HUES6 (cell line): ENCODE data around the gene FOXJ3.

Experiments
- H3K27ac ChIP-seq: 2 replicates; pipeline ENCODE4 v1.7.0; 2013; ENCODE audit warnings: low read depth, mild to moderate bottlenecking, low read length, inconsistent platforms
- H3K27me3 ChIP-seq: 2 replicates; pipeline ENCODE4 v1.6.1; 2013; ENCODE audit warnings: low read length; ENCODE audit not compliant: control insufficient read depth, insufficient read depth
- H3K36me3 ChIP-seq: 2 replicates; pipeline ENCODE4 v1.6.1; 2013; ENCODE audit warnings: low read length; ENCODE audit not compliant: control insufficient read depth, insufficient read depth
- H3K4me1 ChIP-seq: 2 replicates; pipeline ENCODE4 v1.6.1; 2013; ENCODE audit warnings: low read length; ENCODE audit not compliant: control insufficient read depth, insufficient read depth
- H3K4me3 ChIP-seq: 2 replicates; pipeline ENCODE4 v1.5.1; 2013; ENCODE audit warnings: low read depth, low read length
- H3K9ac ChIP-seq: one replicate; pipeline ENCODE4 v1.6.1; 2013; ENCODE audit warnings: mild to moderate bottlenecking, low read length
- H3K9me3 ChIP-seq: 2 replicates; pipeline ENCODE4 v1.6.1; 2013; ENCODE audit warnings: low read depth, low read length; ENCODE audit not compliant: control insufficient read depth, insufficient read depth

Gene FOXJ3

GRCh38 chr1:42319871-42320484, 15.1 kb downstream of the FOXJ3 start:
- peaks cover 4% of the 10 kb centered on the region; the same call in 1 of the 2 replicates for H3K36me3 ChIP-seq
- H3K9me3 ChIP-seq = no peaks in the 10 kb centered on the region
- no peak overlapping the region for H3K4me3 ChIP-seq
- no peaks in the 10 kb centered on the region for H3K27me3 ChIP-seq
- no peak overlapping the region for H3K27ac ChIP-seq
- peaks cover 22% of the 10 kb centered on the region for H3K4me1 ChIP-seq
- no peak overlapping the region for H3K9ac ChIP-seq

- Histone ChIP-seq H3K27ac (no peak overlapping the region), H3K4me1 (peaks cover 26% of the 10 kb centered on the region), H3K9ac (no peak overlapping the region)
Measured at GRCh38 chr1:42319128-42319851, 15.7 kb downstream of the FOXJ3 start.

DNA sequence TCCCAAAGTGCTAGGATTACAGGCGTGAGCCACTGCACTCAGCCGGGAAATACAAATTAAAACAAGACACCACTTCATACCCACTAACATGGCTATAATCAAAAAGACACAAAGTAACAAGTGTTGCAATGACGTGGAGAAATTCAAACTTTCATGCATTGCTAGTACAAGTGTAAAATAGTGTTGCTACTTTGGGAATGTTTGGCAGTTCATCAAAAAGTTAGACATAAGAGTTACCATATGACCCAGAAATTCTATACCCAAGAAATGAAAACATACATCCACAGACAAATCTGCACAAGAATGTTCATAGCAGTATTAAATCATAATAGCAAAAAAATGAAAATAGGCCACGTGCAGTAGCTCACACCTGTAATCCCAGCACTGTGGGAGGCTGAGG, 16.4 kb downstream of the FOXJ3 start:
- H3K4me3 ChIP-seq = no peak overlapping the region
- no peaks in the 10 kb centered on the region for H3K9me3 ChIP-seq
- H3K4me1 ChIP-seq = peaks cover 26% of the 10 kb centered on the region
- no peak overlapping the region for H3K27ac ChIP-seq
- no peak overlapping the region for H3K9ac ChIP-seq
- H3K36me3 ChIP-seq = peaks cover 4% of the 10 kb centered on the region; the same call in 1 of the 2 replicates
- H3K27me3 ChIP-seq = no peaks in the 10 kb centered on the region

More at GRCh38 chr1:42319128-42319851, 15.7 kb downstream of the FOXJ3 start:
- no peaks in the 10 kb centered on the region for H3K27me3 ChIP-seq
- no peaks in the 10 kb centered on the region for H3K9me3 ChIP-seq
- no peak overlapping the region for H3K4me3 ChIP-seq
- H3K36me3 ChIP-seq = peaks cover 4% of the 10 kb centered on the region; the same call in 1 of the 2 replicates

- Histone ChIP-seq H3K9ac (no peak overlapping the region), H3K27me3 (no peaks in the 10 kb centered on the region), H3K27ac (no peak overlapping the region), H3K4me1 (peaks cover 26% of the 10 kb centered on the region), H3K36me3 (no peaks in the 10 kb centered on the region), H3K9me3 (no peaks in the 10 kb centered on the region), H3K4me3 (no peak overlapping the region)
Measured at GRCh38 chr1:42317308-42317707, 17.7 kb downstream of the FOXJ3 start.

- H3K9me3 ChIP-seq = no peaks in the 10 kb centered on the region
- H3K4me1 ChIP-seq = peaks cover 23% of the 10 kb centered on the region
- H3K4me3 ChIP-seq = no peak overlapping the region
Measured at GRCh38 chr1:42316292-42316691, 18.7 kb downstream of the FOXJ3 start.

GRCh38 chr1:42315500-42315899, 19.5 kb downstream of the FOXJ3 start:
- no peak overlapping the region for H3K4me3 ChIP-seq
- peaks cover 15% of the 10 kb centered on the region; the same call in 1 of the 2 replicates for H3K4me1 ChIP-seq
- H3K9me3 ChIP-seq = no peaks in the 10 kb centered on the region
- H3K27ac ChIP-seq = no peak overlapping the region
- no peaks in the 10 kb centered on the region for H3K36me3 ChIP-seq
- H3K27me3 ChIP-seq = no peaks in the 10 kb centered on the region
- H3K9ac ChIP-seq = no peak overlapping the region

More at GRCh38 chr1:42316292-42316691, 18.7 kb downstream of the FOXJ3 start:
- Histone ChIP-seq H3K27ac (no peak overlapping the region), H3K36me3 (no peaks in the 10 kb centered on the region), H3K9ac (no peak overlapping the region), H3K27me3 (no peaks in the 10 kb centered on the region)

DNA sequence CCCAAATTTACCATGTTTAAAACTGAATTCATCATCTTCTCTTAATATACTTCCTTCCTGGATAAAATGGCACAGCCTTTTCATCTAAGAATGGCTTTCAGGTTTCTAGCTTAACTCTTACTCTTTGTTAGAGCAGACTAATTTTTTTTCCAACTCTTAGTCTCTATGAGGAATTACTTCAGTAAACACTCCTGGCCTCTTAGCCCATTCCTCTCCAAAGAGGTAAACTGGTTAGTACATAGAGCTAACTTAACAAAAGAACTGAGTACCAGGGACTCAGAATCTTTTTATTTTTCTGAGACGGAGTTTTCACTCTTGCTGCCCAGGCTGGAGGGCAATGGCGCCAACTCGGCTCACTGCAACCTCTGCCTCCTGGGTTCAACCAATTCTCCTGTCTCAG, 21.1 kb downstream of the FOXJ3 start:
- no peak overlapping the region for H3K4me3 ChIP-seq
- no peaks in the 10 kb centered on the region for H3K27me3 ChIP-seq
- peaks cover 8% of the 10 kb centered on the region for H3K36me3 ChIP-seq
- no peak overlapping the region for H3K9ac ChIP-seq
- 0 out of 2 replicates have a peak, but pooled peaks cover 7% of the 10 kb centered on the region for H3K4me1 ChIP-seq
- H3K9me3 ChIP-seq = no peaks in the 10 kb centered on the region
- no peak overlapping the region for H3K27ac ChIP-seq

DNA sequence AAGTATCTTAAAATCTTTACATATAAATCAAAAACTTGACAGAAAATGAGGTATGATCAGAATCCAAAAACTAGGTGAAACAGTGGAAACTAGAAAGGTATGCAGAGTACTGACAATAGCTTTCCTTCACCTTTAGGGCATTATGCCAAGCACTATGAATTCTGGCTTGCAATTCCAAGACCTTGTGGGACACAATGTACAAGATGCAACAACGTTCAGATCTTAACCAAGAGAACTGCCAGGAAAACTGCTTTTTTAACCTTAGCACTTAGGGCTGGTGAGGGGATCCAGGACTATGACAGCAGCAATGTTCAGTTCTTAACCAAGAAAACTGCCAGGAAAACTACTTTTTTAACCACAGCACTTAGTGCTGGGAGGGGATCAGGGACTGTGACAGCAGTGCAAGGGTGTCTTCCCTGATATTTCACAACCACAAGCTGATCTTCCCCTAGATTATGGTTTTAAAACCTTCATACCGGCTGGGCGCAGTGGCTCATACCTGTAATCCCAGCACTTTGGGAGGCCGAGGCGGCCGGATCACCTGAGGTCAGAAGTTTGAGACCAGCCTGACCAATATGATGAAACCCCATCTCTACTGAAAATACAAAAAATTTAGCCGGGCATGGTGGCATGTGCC, 22.3 kb downstream of the FOXJ3 start:
- no peak overlapping the region for H3K27ac ChIP-seq

GRCh38 chr1:42311897-42312296, 23.1 kb downstream of the FOXJ3 start:
- Histone ChIP-seq H3K4me1 (0 out of 2 replicates have a peak, but pooled peaks cover 7% of the 10 kb centered on the region), H3K27ac (no peak overlapping the region), H3K9me3 (no peaks in the 10 kb centered on the region)

More for the DNA sequence above, 22.3 kb downstream of the FOXJ3 start:
- Histone ChIP-seq H3K4me1 (0 out of 2 replicates have a peak, but pooled peaks cover 7% of the 10 kb centered on the region), H3K27me3 (no peaks in the 10 kb centered on the region), H3K36me3 (peaks cover 16% of the 10 kb centered on the region), H3K9me3 (no peaks in the 10 kb centered on the region), H3K9ac (no peak overlapping the region), H3K4me3 (no peak overlapping the region)

GRCh38 chr1:42311138-42311537, 23.9 kb downstream of the FOXJ3 start:
- Histone ChIP-seq H3K9ac (no peak overlapping the region), H3K36me3 (peaks cover 19% of the 10 kb centered on the region), H3K4me3 (no peak overlapping the region), H3K9me3 (no peaks in the 10 kb centered on the region), H3K27me3 (no peaks in the 10 kb centered on the region), H3K27ac (no peak overlapping the region), H3K4me1 (0 out of 2 replicates have a peak, but pooled peaks cover 4% of the 10 kb centered on the region)

More at GRCh38 chr1:42311897-42312296, 23.1 kb downstream of the FOXJ3 start:
- no peak overlapping the region for H3K4me3 ChIP-seq
- H3K36me3 ChIP-seq = peaks cover 17% of the 10 kb centered on the region
- H3K27me3 ChIP-seq = no peaks in the 10 kb centered on the region
- H3K9ac ChIP-seq = no peak overlapping the region

DNA sequence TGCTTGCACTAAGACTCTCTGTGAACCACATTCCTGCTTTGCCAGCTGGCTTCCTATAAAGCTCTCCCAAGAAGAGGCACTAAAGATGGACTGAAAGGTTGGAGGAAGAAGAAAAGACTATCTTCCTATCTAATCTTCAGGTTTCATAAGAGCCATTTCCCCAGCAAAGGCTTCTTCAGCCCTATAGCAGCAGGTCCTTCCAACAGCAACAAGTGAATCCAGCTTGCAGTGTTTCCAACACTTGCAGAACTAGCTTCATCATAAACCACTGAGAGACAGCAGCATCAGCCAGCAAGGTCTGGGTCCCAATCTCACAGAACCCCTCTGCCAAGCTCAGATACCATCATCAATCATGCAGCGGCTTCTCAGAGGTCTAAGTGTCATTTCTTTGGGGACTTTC, 28.1 kb downstream of the FOXJ3 start:
- H3K9me3 ChIP-seq = peaks cover 9% of the 10 kb centered on the region
- no peaks in the 10 kb centered on the region for H3K4me1 ChIP-seq
- H3K27ac ChIP-seq = no peak overlapping the region
- peaks cover 31% of the 10 kb centered on the region for H3K36me3 ChIP-seq
- H3K9ac ChIP-seq = no peak overlapping the region
- H3K27me3 ChIP-seq = no peaks in the 10 kb centered on the region
- no peak overlapping the region for H3K4me3 ChIP-seq
